ENCODE measurements around the gene PTPRQ.

The PTPRQ gene

DNA sequence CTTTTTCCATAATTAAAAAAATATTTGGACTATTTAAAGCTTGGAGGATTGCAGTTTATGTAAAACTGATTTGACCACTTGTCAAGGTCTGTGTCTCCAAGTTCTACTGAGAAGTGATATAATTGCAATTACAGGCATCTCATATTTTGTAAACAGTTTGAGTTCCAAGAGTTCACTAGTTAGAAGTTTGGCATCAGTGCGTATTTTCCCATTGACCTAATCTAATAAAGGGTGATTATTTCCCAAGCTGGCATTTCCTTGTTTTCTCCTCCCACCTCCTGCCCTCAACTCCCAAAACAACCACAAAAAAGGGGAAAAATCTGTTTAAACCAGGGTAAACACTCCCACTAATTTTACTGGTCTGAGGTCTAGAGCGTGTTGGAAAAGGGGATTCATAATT lies 260.4 kb downstream of the PTPRQ start:
- TF ChIP-seq, protein P1, sequence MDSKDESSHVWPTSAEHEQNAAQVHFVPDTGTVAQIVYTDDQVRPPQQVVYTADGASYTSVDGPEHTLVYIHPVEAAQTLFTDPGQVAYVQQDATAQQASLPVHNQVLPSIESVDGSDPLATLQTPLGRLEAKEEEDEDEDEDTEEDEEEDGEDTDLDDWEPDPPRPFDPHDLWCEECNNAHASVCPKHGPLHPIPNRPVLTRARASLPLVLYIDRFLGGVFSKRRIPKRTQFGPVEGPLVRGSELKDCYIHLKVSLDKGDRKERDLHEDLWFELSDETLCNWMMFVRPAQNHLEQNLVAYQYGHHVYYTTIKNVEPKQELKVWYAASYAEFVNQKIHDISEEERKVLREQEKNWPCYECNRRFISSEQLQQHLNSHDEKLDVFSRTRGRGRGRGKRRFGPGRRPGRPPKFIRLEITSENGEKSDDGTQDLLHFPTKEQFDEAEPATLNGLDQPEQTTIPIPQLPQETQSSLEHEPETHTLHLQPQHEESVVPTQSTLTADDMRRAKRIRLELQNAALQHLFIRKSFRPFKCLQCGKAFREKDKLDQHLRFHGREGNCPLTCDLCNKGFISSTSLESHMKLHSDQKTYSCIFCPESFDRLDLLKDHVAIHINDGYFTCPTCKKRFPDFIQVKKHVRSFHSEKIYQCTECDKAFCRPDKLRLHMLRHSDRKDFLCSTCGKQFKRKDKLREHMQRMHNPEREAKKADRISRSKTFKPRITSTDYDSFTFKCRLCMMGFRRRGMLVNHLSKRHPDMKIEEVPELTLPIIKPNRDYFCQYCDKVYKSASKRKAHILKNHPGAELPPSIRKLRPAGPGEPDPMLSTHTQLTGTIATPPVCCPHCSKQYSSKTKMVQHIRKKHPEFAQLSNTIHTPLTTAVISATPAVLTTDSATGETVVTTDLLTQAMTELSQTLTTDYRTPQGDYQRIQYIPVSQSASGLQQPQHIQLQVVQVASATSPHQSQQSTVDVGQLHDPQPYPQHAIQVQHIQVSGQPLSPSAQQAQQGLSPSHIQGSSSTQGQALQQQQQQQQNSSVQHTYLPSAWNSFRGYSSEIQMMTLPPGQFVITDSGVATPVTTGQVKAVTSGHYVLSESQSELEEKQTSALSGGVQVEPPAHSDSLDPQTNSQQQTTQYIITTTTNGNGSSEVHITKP (tag by site-specific recombination; IDR thresholded peaks at IDR 0.05) = no peak
- TF ChIP-seq ZNF391 (tag by site-specific recombination; IDR thresholded peaks at IDR 0.05; ENCODE audit: borderline replicate concordance, low read depth) = no peak
- no peak for TF ChIP-seq ZNF354C (tag by site-specific recombination; IDR thresholded peaks at IDR 0.05; ENCODE audit: borderline replicate concordance, low read depth)
- no peak for TF ChIP-seq ZNF114 (tag by site-specific recombination; IDR thresholded peaks at IDR 0.05)
- TF ChIP-seq ZNF214 (tag by site-specific recombination; IDR thresholded peaks at IDR 0.05; ENCODE audit: borderline replicate concordance) = no peak
- Histone ChIP-seq H3K4me1 (ENCODE audit: control insufficient read depth, insufficient read depth, low read length) (no peaks in the 10 kb centered on the region), H3K27ac (ENCODE audit: extremely low read depth, low read depth, low read length) (no peak overlapping the region), H3K4me3 (ENCODE audit: low read depth, low read length) (no peak overlapping the region), H3K9me3 (ENCODE audit: control insufficient read depth, insufficient read depth, low read depth, low read length) (no peaks in the 10 kb centered on the region), H3K36me3 (ENCODE audit: control insufficient read depth in 2 of 2, insufficient read depth in 1 of 2, low read length in 2 of 2) (no peaks in the 10 kb centered on the region)
- ChIA-PET CTCF (interaction anchor here (0.6 kb wide), 1 partner anchor 9 kb away, joined by 4 read pairs; no protein-coding TSS in a partner anchor), POLR2A (no interaction called here)

DNA sequence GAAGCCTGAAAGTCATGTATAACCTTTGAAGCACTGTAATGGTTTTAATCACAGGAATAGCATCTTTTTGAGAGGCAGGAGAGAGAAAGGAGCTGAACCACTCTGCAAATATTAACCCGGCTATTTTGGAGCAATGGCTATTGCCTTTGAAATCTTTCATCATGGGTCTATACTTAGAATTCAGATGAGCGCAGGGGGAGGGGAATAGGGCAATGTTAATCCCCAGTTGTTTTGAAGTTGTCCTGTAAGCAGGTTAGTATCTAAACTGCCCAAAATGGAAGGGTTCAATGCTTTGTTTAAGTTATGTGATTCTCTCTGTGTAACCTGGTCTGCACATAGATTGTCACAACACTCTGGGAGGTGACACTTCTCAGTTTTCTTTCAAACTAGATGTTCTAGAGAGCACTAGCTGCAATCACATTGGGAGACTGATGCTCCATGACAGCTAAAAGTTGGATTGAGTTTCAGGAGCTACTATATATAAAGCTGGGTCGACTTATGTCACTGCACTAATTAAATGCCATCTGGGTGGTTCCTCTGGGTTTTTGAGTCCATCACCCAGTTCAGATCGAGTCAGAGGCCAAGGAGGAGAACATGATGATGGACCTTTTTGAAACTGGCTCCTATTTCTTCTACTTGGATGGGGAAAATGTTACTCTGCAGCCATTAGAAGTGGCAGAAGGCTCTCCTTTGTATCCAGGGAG lies 263.2 kb downstream of the PTPRQ start, which contains the start of gene MYF6:
TSS of gene MYF6 (plus strand) at position 509 of the 704 bp plus-strand sequence. CDS start at position 595, 86 bp downstream.
- H3K36me3 ChIP-seq (ENCODE audit: control insufficient read depth in 2 of 2, insufficient read depth in 1 of 2, low read length in 2 of 2) = no peaks in the 10 kb centered on the region
- CTCF ChIA-PET = no interaction called here
- H3K4me3 ChIP-seq (ENCODE audit: low read depth, low read length) = no peak within 1 kb of the TSS
- POLR2A ChIA-PET = no interaction called here
- H3K27ac ChIP-seq (ENCODE audit: extremely low read depth, low read depth, low read length) = no peak within 1 kb of the TSS
- no peaks in the 10 kb centered on the region for H3K4me1 ChIP-seq (ENCODE audit: control insufficient read depth, insufficient read depth, low read length)
- H3K9me3 ChIP-seq (ENCODE audit: control insufficient read depth, insufficient read depth, low read depth, low read length) = no peaks in the 10 kb centered on the region
- TF ChIP-seq ZNF677 (tag by site-specific recombination; IDR thresholded peaks at IDR 0.05) (no peak), ZNF140 (tag by site-specific recombination; IDR thresholded peaks at IDR 0.05) (no peak), ZNF571 (tag by site-specific recombination; IDR thresholded peaks at IDR 0.05) (no peak), ZNF626 (tag by site-specific recombination; IDR thresholded peaks at IDR 0.05) (no peak), ZNF623 (tag by site-specific recombination; IDR thresholded peaks at IDR 0.05) (no peak), GLIS2 (tag by site-specific recombination; IDR thresholded peaks at IDR 0.05) (no peak), ZSCAN16 (tag by site-specific recombination; IDR thresholded peaks at IDR 0.05) (no peak), ZNF530 (tag by site-specific recombination; IDR thresholded peaks at IDR 0.05; ENCODE audit: low read depth) (no peak), ZNF404 (tag by site-specific recombination; IDR thresholded peaks at IDR 0.05) (no peak)

DNA sequence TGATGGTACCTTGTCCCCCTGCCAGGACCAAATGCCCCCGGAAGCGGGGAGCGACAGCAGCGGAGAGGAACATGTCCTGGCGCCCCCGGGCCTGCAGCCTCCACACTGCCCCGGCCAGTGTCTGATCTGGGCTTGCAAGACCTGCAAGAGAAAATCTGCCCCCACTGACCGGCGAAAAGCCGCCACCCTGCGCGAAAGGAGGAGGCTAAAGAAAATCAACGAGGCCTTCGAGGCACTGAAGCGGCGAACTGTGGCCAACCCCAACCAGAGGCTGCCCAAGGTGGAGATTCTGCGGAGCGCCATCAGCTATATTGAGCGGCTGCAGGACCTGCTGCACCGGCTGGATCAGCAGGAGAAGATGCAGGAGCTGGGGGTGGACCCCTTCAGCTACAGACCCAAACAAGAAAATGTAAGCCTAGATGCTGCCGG lies 263.8 kb downstream of the PTPRQ start:
- Histone ChIP-seq H3K4me1 (ENCODE audit: control insufficient read depth, insufficient read depth, low read length) (no peaks in the 10 kb centered on the region), H3K4me3 (ENCODE audit: low read depth, low read length) (no peak overlapping the region), H3K36me3 (ENCODE audit: control insufficient read depth in 2 of 2, insufficient read depth in 1 of 2, low read length in 2 of 2) (no peaks in the 10 kb centered on the region), H3K9me3 (ENCODE audit: control insufficient read depth, insufficient read depth, low read depth, low read length) (no peaks in the 10 kb centered on the region), H3K27ac (ENCODE audit: extremely low read depth, low read depth, low read length) (no peak overlapping the region)
- ChIA-PET CTCF (no interaction called here), POLR2A (no interaction called here)
- TF ChIP-seq, protein P2, sequence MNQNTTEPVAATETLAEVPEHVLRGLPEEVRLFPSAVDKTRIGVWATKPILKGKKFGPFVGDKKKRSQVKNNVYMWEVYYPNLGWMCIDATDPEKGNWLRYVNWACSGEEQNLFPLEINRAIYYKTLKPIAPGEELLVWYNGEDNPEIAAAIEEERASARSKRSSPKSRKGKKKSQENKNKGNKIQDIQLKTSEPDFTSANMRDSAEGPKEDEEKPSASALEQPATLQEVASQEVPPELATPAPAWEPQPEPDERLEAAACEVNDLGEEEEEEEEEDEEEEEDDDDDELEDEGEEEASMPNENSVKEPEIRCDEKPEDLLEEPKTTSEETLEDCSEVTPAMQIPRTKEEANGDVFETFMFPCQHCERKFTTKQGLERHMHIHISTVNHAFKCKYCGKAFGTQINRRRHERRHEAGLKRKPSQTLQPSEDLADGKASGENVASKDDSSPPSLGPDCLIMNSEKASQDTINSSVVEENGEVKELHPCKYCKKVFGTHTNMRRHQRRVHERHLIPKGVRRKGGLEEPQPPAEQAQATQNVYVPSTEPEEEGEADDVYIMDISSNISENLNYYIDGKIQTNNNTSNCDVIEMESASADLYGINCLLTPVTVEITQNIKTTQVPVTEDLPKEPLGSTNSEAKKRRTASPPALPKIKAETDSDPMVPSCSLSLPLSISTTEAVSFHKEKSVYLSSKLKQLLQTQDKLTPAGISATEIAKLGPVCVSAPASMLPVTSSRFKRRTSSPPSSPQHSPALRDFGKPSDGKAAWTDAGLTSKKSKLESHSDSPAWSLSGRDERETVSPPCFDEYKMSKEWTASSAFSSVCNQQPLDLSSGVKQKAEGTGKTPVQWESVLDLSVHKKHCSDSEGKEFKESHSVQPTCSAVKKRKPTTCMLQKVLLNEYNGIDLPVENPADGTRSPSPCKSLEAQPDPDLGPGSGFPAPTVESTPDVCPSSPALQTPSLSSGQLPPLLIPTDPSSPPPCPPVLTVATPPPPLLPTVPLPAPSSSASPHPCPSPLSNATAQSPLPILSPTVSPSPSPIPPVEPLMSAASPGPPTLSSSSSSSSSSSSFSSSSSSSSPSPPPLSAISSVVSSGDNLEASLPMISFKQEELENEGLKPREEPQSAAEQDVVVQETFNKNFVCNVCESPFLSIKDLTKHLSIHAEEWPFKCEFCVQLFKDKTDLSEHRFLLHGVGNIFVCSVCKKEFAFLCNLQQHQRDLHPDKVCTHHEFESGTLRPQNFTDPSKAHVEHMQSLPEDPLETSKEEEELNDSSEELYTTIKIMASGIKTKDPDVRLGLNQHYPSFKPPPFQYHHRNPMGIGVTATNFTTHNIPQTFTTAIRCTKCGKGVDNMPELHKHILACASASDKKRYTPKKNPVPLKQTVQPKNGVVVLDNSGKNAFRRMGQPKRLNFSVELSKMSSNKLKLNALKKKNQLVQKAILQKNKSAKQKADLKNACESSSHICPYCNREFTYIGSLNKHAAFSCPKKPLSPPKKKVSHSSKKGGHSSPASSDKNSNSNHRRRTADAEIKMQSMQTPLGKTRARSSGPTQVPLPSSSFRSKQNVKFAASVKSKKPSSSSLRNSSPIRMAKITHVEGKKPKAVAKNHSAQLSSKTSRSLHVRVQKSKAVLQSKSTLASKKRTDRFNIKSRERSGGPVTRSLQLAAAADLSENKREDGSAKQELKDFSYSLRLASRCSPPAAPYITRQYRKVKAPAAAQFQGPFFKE (tag by site-specific recombination; IDR thresholded peaks at IDR 0.05; ENCODE audit: borderline replicate concordance) = no peak
- TF ChIP-seq ZNF404 (tag by site-specific recombination; IDR thresholded peaks at IDR 0.05) = no peak
- TF ChIP-seq, protein P3, sequence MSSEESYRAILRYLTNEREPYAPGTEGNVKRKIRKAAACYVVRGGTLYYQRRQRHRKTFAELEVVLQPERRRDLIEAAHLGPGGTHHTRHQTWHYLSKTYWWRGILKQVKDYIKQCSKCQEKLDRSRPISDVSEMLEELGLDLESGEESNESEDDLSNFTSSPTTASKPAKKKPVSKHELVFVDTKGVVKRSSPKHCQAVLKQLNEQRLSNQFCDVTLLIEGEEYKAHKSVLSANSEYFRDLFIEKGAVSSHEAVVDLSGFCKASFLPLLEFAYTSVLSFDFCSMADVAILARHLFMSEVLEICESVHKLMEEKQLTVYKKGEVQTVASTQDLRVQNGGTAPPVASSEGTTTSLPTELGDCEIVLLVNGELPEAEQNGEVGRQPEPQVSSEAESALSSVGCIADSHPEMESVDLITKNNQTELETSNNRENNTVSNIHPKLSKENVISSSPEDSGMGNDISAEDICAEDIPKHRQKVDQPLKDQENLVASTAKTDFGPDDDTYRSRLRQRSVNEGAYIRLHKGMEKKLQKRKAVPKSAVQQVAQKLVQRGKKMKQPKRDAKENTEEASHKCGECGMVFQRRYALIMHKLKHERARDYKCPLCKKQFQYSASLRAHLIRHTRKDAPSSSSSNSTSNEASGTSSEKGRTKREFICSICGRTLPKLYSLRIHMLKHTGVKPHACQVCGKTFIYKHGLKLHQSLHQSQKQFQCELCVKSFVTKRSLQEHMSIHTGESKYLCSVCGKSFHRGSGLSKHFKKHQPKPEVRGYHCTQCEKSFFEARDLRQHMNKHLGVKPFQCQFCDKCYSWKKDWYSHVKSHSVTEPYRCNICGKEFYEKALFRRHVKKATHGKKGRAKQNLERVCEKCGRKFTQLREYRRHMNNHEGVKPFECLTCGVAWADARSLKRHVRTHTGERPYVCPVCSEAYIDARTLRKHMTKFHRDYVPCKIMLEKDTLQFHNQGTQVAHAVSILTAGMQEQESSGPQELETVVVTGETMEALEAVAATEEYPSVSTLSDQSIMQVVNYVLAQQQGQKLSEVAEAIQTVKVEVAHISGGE (tag by site-specific recombination; conservative IDR thresholded peaks at IDR 0.05; ENCODE audit: low read depth) = no peak
- TF ChIP-seq SP3 (tag by site-specific recombination; IDR thresholded peaks at IDR 0.05) = no peak
- TF ChIP-seq ZNF248 (tag by site-specific recombination; IDR thresholded peaks at IDR 0.05) = no peak

All from HEK293 (cell line).